Measurements from ENCODE around the gene C17orf50.

- TF ChIP-seq CTCF (IDR thresholded peaks at IDR 0.05) (no peak), POLR2AphosphoS5 (IDR thresholded peaks at IDR 0.05) (no peak), POLR2A (IDR thresholded peaks at IDR 0.05) (no peak)
These were observed 17.7 kb upstream of the C17orf50 start for GRCh38 chr17:35742896-35743477.

Measured in breast epithelium (tissue), 3 donors.